ENCODE data around the gene OR52L1.
"Not testable (repeated sequence)": the region's sequence is repeated elsewhere in the genome, so short reads cannot be mapped to it uniquely, and the experiment has no call there.

OR52L1 gene

GRCh38 chr11:6002202-6002699 is 15.5 kb upstream of the OR52L1 start:
- H3K36me3 ChIP-seq, result no peaks in the 10 kb centered on the region
- H3K27me3 ChIP-seq, result no peaks in the 10 kb centered on the region
- H3K9ac ChIP-seq, result no peak overlapping the region
- H3K27ac ChIP-seq, result no peak overlapping the region
- H3K9me3 ChIP-seq (replicated peaks in 1 of 11), result no peaks in the 10 kb centered on the region
- H4K20me1 ChIP-seq, result no peaks in the 10 kb centered on the region
- H3K4me3 ChIP-seq, result no peak overlapping the region
- H3K4me1 ChIP-seq, result no peaks in the 10 kb centered on the region
- no peak for TF ChIP-seq Cebpa-rat (IDR thresholded peaks at IDR 0.05)
- H3K4me2 ChIP-seq, result no peak overlapping the region

GRCh38 chr11:5994791-5995190 is 8.0 kb upstream of the OR52L1 start:
- Histone ChIP-seq H3K27ac (no peak overlapping the region), H3K36me3 (no peaks in the 10 kb centered on the region), H3K4me3 (no peak overlapping the region), H4K20me1 (no peaks in the 10 kb centered on the region), H3K27me3 (no peaks in the 10 kb centered on the region), H3K9me3 (replicated peaks in 1 of 11) (no peaks in the 10 kb centered on the region), H3K4me2 (no peak overlapping the region), H3K4me1 (no peaks in the 10 kb centered on the region), H3K9ac (no peak overlapping the region)
- no peak for TF ChIP-seq Cebpa-rat (IDR thresholded peaks at IDR 0.05)

DNA sequence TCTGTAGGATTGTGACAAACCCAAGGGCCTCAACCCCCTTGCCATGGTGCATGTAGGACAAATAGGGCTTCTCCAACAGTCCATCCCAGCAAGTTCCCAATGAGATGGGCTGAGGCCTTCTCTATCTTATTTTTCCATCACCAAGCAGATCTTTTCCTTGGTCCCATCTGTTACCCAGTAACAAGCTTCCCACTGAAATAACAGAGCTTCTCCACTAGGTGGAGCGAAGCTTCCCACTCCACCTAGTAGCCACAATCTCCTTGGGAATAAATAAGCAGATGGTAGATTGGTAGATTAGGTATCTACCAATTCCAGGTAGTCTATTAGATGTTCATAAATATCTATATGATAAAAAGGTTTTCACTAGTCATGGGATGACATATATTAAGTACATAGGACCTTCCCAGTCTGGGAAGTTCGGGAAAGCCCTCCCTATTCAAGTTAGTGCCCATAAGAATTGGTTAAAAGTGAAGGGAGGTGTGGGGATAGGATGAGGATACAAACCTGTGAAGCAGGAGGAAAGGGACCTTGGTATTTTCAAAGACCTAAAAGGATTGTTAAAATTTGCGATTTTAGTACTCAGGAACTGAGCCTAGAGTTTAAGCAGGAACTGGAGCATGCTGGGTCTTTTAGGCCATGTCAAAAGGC is 5.9 kb upstream of the OR52L1 start:
- Histone ChIP-seq H3K36me3 (no peaks in the 10 kb centered on the region), H3K4me1 (no peaks in the 10 kb centered on the region), H3K27me3 (no peaks in the 10 kb centered on the region), H3K4me2 (no peak overlapping the region), H3K4me3 (no peak overlapping the region), H3K9me3 (replicated peaks in 1 of 11) (no peaks in the 10 kb centered on the region), H3K9ac (no peak overlapping the region), H4K20me1 (no peaks in the 10 kb centered on the region), H3K27ac (no peak overlapping the region)
- no peak for TF ChIP-seq Cebpa-rat (IDR thresholded peaks at IDR 0.05)

DNA sequence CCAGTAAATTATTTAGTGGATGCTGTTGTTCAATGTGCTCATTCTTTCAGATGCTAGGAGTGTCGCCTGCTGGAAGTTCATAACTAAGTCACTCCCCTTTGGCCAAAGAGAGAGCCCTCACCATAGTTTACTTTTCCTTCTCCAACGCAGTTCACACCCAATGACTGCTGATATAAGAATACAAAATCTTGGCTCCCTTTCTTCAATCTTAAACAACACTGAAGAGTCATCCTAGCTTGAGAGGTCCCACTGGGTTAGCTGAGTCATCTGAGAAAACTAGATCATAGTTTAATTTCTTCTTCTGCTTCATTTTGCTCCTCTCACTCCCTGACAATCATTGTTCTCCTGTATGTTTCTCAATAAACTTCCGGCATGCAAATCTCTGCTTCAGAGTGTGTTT is 5.4 kb upstream of the OR52L1 start:
- no peak overlapping the region for H3K27ac ChIP-seq
- no peak overlapping the region for H3K9ac ChIP-seq

DNA sequence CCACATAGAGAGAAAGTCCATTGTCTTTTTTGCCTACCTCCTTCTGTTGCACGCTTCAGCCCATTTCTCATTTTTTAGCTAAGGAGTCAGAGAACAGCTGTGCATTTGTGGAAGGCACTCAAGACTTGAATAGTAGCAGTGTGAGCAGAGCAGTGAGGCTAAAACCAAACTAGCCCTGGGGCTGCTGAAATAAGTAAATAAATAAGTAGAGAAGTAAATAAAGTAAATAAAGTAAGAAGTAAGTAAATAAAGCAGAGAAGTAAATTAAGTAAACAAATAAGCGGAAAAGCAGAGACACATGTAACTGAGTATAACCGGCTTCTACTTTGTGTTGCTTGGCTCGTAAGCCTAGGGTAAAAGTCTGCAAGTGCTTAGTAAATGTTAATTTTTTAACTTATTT is 2.4 kb upstream of the OR52L1 start:
- no peaks in the 10 kb centered on the region for H3K9me3 ChIP-seq (replicated peaks in 1 of 11)
- no peaks in the 10 kb centered on the region for H3K36me3 ChIP-seq
- TF ChIP-seq Cebpa-rat (IDR thresholded peaks at IDR 0.05), result no peak
- no peaks in the 10 kb centered on the region for H4K20me1 ChIP-seq
- H3K27ac ChIP-seq, result no peak overlapping the region
- H3K4me1 ChIP-seq, result no peaks in the 10 kb centered on the region
- H3K4me2 ChIP-seq, result no peak overlapping the region
- H3K27me3 ChIP-seq, result no peaks in the 10 kb centered on the region
- no peak overlapping the region for H3K9ac ChIP-seq
- no peak overlapping the region for H3K4me3 ChIP-seq

More for the DNA sequence above, 5.4 kb upstream of the OR52L1 start:
- Histone ChIP-seq H3K9me3 (replicated peaks in 1 of 11) (no peaks in the 10 kb centered on the region), H3K4me2 (no peak overlapping the region), H3K4me1 (no peaks in the 10 kb centered on the region), H4K20me1 (no peaks in the 10 kb centered on the region), H3K27me3 (no peaks in the 10 kb centered on the region), H3K4me3 (no peak overlapping the region), H3K36me3 (no peaks in the 10 kb centered on the region)
- TF ChIP-seq Cebpa-rat (IDR thresholded peaks at IDR 0.05), result no peak

- Histone ChIP-seq H3K27me3 (no peaks in the 10 kb centered on the region), H3K4me3 (no peak overlapping the region), H3K27ac (no peak overlapping the region), H3K4me2 (no peak overlapping the region), H3K9me3 (replicated peaks in 1 of 11) (peaks cover 25 to 41% (median 31%) of the 10 kb centered on the region in 11 experiments), H3K4me1 (no peaks in the 10 kb centered on the region), H3K36me3 (no peaks in the 10 kb centered on the region), H4K20me1 (no peaks in the 10 kb centered on the region), H3K9ac (no peak overlapping the region)
- no peak for TF ChIP-seq Cebpa-rat (IDR thresholded peaks at IDR 0.05)
These were observed 3.3 kb downstream of the OR52L1 start for GRCh38 chr11:5983443-5983842.

- peaks cover 1 to 19% (median 7%) of the 10 kb centered on the region in 11 experiments; a peak in 17 of 22 replicates for H3K9me3 ChIP-seq (replicated peaks in 1 of 11)
- no peaks in the 10 kb centered on the region for H4K20me1 ChIP-seq
- peaks cover 0 to 9% (median 0%) of the 10 kb centered on the region in 10 experiments; a peak in 5 of 20 replicates for H3K4me1 ChIP-seq
- no peak overlapping the region for H3K4me3 ChIP-seq
- H3K27me3 ChIP-seq, result no peaks in the 10 kb centered on the region
- H3K9ac ChIP-seq, result no peak overlapping the region
- H3K4me2 ChIP-seq, result peak overlapping the region in 3 of 11 experiments; percentile 20 to 48 (median 45); a peak in 7 of 22 replicates
- no peak for TF ChIP-seq Cebpa-rat (IDR thresholded peaks at IDR 0.05)
- H3K27ac ChIP-seq, result no peak overlapping the region
- no peaks in the 10 kb centered on the region for H3K36me3 ChIP-seq
These were observed 13.3 kb downstream of the OR52L1 start for GRCh38 chr11:5973530-5973929.

- Histone ChIP-seq H3K4me2 (no peak within 1 kb of the TSS), H3K27ac (no peak within 1 kb of the TSS), H3K36me3 (no peaks in the 10 kb centered on the region), H3K27me3 (no peaks in the 10 kb centered on the region), H3K4me3 (no peak within 1 kb of the TSS), H3K4me1 (peaks cover 0 to 2% (median 0%) of the 10 kb centered on the region in 10 experiments; a peak in 5 of 20 replicates), H3K9me3 (replicated peaks in 1 of 11) (peaks cover 2 to 14% (median 11%) of the 10 kb centered on the region in 11 experiments; a peak in 19 of 22 replicates), H4K20me1 (no peaks in the 10 kb centered on the region), H3K9ac (no peak within 1 kb of the TSS)
- TF ChIP-seq Cebpa-rat (IDR thresholded peaks at IDR 0.05), result no peak
These were observed 18.4 kb downstream of the OR52L1 start, which contains the start of gene OR56A5 for GRCh38 chr11:5968394-5968793. Gene OR56A5 (minus strand): TSS chr11:5968494. CDS start chr11:5968494, 0 bp downstream.

DNA sequence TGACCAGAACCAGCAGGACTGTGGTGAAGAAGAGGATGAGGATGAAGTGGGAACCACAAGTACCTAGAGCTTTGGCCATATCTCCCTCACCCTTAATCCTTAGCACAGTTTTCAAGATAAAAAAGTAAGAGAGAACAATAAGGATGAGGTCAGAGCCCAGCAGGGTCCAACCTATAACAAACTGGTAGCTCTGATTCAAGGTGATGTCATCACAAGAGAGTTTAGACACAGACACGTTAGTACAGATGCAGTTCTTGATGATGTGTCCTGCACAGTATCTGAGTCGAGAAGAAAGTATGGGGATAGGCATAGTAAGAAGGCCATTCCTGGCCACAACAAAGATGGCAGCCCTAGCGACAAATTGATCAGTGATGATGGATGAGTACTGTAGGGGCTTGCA is 19.1 kb downstream of the OR52L1 start:
- Histone ChIP-seq H3K36me3 (no peaks in the 10 kb centered on the region), H3K4me3 (no peak overlapping the region), H3K27ac (no peak overlapping the region), H3K4me2 (no peak overlapping the region), H3K9ac (no peak overlapping the region), H3K4me1 (no peaks in the 10 kb centered on the region), H3K9me3 (replicated peaks in 1 of 11) (peaks cover 8 to 20% (median 17%) of the 10 kb centered on the region in 11 experiments; a peak in 20 of 22 replicates), H4K20me1 (no peaks in the 10 kb centered on the region), H3K27me3 (no peaks in the 10 kb centered on the region)
- TF ChIP-seq Cebpa-rat (IDR thresholded peaks at IDR 0.05), result no peak

DNA sequence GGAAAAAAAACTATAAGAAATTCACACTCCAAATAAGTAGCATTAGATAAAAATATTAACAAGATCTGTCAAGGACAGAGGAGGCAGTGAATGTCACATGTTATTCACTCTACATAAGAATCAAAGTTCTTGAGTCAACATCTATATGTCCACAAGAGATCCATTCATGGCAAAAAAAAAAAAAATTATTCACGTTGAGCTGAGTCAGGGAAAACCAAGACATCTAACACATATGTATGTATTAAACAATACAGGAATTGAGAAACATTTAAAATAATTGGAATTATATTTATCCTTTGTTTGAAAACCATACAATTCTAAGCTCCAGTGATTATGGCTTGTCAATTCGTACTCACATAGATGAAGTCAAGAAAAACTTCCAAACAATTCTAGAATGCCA is 19.8 kb downstream of the OR52L1 start:
- no peak for TF ChIP-seq Cebpa-rat (IDR thresholded peaks at IDR 0.05)
- H4K20me1 ChIP-seq, result no peaks in the 10 kb centered on the region
- H3K9me3 ChIP-seq (replicated peaks in 1 of 11), result peaks cover 14 to 28% (median 22%) of the 10 kb centered on the region in 11 experiments
- H3K27ac ChIP-seq, result no peak overlapping the region
- no peaks in the 10 kb centered on the region for H3K4me1 ChIP-seq
- H3K9ac ChIP-seq, result no peak overlapping the region
- no peak overlapping the region for H3K4me2 ChIP-seq
- no peaks in the 10 kb centered on the region for H3K36me3 ChIP-seq
- no peaks in the 10 kb centered on the region for H3K27me3 ChIP-seq
- no peak overlapping the region for H3K4me3 ChIP-seq

- H3K4me2 ChIP-seq, H3K36me3 ChIP-seq, H3K27ac ChIP-seq, H3K4me1 ChIP-seq, H4K20me1 ChIP-seq, H3K4me3 ChIP-seq, H3K27me3 ChIP-seq, H3K9ac ChIP-seq: not testable (repeated sequence)
- peaks cover 36 to 54% (median 44%) of the 10 kb centered on the region in 11 experiments for H3K9me3 ChIP-seq (replicated peaks in 1 of 11)
These were observed 26.0 kb downstream of the OR52L1 start for GRCh38 chr11:5960704-5961320.
